Astrocyte of the cerebellum (primary cell): ENCODE results near the gene FTO.

Experiments used
- DNase-seq: peaks from one replicate; pipeline ENCODE4 v3.0.0-alpha.2; 2011; ENCODE audit warnings: low read depth
- H3K4me3 ChIP-seq: 2 replicates; pipeline ENCODE4 v1.5.1; 2011; ENCODE audit warnings: mild to moderate bottlenecking, low read depth, low read length, moderate library complexity
- in situ Hi-C: cut with HindIII; loops from 2 replicates; pipeline ENCODE4 v1.10.0; 2017; ENCODE audit warnings: low sequenced_read_pairs
- TF ChIP-seq, protein P1 (sequence below): IDR thresholded peaks from 2 replicates; pipeline ENCODE4 v1.5.1; 2012; ENCODE audit warnings: low read length, low read depth, moderate library complexity, mild to moderate bottlenecking; ENCODE audit errors: missing control alignments

Gene FTO

DNA sequence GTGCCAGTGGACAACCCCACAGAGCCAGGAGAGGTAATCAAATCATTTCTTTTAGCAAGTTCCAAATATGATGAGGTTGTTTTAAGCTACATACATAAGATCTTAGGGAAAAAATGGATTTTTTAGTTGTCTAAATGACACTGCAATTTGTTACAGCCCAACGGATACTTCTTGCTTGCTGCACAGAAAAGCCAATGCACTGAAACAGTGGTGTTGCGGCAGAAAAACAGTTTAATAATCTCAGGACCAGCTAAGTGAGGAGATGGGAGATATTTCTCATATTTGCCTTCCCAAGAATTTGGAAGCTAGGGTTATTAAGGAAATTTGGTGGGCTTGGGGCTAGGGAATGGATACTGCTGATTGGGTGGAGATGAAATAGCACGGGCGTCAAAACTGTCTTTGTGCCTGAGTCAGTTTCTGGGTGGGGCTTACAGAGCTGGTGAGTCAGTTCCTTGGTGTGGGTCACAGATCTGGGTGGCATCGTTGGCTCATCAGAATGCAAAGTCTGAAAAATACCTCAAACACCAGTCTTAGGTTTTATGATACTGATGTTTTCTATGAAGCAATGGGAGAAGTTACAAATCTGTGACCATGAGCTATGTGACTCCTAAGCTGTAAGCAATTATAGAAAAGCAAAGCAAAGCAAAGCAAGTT, 327.3 kb downstream of the FTO start:
- DNase-seq = no peak
- in situ Hi-C loops = no loop called here
- no peak overlapping the region for H3K4me3 ChIP-seq
- TF ChIP-seq, protein P1, sequence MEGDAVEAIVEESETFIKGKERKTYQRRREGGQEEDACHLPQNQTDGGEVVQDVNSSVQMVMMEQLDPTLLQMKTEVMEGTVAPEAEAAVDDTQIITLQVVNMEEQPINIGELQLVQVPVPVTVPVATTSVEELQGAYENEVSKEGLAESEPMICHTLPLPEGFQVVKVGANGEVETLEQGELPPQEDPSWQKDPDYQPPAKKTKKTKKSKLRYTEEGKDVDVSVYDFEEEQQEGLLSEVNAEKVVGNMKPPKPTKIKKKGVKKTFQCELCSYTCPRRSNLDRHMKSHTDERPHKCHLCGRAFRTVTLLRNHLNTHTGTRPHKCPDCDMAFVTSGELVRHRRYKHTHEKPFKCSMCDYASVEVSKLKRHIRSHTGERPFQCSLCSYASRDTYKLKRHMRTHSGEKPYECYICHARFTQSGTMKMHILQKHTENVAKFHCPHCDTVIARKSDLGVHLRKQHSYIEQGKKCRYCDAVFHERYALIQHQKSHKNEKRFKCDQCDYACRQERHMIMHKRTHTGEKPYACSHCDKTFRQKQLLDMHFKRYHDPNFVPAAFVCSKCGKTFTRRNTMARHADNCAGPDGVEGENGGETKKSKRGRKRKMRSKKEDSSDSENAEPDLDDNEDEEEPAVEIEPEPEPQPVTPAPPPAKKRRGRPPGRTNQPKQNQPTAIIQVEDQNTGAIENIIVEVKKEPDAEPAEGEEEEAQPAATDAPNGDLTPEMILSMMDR = no peak

DNA sequence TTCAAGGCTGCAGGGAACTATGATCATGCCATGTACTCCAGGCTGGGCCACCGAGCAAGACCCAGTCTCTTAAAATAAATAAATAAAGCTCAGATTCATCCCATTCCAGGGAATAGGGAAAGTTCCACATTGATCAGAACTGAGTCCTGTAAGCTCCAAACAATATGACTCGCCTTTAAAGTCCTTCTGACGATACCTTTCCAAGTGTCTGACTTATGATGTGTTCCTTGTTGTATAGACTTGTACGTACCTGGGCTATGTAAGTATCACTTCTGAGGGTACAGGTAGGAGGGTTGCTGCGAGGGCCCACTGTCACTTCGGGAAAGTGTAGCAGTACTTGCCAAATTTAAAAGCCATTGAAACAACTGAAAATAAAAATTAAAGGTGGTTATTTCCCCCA, 329.8 kb downstream of the FTO start:
- H3K4me3 ChIP-seq = no peak overlapping the region
- TF ChIP-seq, protein P1 = no peak
- DNase-seq = no peak
- in situ Hi-C loops = no loop called here

DNA sequence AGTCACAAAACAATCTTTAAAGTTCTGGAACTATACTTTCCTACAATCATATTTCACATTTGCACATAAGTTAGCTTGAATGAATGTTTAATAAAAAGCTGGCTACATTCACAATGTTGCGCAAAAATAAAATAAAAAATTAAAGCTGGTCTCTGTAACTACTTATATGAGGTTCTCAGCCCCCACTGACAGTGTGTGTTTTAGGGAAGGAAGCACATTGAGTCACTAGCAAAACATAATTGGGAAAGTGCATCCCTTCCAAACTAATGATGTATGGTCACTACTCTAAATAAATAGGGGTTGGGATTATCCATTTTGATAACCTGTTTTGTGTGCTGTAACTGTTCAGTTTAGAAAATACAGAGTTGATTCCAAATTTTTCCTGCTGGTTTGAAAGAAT, 330.7 kb downstream of the FTO start:
- in situ Hi-C loops = no loop called here
- H3K4me3 ChIP-seq = no peak overlapping the region
- TF ChIP-seq, protein P1 = no peak
- DNase-seq = no peak

DNA sequence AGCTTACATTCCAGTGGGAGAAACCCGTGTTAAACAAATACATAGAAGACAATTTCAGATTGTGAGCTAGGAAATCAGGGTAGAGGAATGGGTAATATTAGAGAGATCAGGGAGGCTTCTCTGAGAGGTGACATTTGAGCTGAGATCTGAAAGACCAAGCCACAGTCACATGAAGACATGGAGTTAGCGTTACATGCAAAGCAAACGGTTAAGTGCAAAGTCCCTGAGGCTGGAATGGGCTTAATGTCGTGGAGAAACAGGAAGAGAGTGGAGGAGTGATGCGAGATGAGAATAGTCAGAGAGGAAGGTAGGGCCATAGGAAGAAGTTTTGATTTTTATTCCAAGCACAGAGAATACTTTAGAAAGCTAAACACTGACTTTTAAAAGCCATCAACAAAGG, 336.5 kb downstream of the FTO start:
- in situ Hi-C loops = no loop called here
- TF ChIP-seq, protein P1 = no peak
- no peak overlapping the region for H3K4me3 ChIP-seq
- DNase-seq = no peak

DNA sequence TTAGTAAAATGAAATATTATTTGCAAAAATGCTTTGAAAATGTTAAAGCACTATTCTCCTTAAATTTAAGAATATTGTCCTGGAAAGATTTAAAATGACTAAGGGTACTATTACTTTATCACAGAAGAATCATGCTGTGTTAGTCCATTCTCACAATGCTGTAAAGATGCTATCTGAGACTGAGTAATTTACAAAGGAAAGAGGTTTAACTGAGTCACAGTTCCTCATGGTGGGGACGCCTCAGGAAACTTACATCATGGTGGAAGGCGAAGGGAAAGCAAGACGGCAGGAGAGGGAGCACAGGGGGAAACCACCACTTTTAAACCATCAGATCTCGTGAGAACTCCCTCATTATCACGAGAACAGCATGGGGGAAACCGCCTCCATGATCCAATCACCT, 337.0 kb downstream of the FTO start:
- no peak overlapping the region for H3K4me3 ChIP-seq
- in situ Hi-C loops = no loop called here
- TF ChIP-seq, protein P1 = no peak
- no peak for DNase-seq

DNA sequence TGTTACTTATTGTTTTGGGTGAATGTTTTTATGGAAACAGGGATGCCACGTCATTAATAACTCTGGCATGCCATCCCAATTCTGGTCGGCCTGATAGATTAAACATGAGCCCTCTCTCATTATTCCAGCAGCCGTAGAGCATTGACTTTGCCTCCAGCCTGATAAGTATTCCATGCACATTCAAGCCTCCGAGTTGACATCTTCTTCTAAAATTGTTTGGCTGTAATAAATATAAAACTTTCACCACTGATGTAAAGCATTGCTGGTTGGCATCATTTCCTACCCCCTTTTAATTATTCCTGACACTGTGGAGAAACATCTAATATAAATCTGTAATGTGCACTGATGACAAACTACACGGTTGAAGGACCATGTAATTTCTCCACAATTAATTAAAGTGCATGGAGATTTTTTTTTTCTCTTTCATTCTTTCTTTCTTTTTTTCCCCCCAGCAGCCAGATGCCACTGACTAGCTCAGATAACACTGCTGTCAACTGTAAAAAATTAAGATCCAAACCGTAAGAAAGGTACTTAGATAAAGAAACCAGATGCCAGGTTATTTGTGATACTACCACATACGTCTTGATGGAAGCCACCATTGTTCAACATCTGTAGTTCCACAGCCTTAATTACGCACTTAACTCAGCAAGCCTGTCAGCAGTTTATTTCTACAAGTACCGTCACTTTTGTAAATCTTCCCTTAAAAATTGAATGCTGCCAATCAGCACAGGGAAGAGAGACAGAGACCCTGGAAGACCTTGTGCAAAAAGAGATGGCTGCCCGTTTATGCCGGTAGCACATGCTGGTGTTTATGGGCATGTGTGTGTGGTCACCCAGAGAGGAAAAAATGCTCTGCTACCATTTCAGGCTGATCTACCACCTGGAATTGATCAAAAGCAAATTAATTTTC, 344.9 kb downstream of the FTO start:
- TF ChIP-seq, protein P1 = no peak
- in situ Hi-C loops = no loop called here
- H3K4me3 ChIP-seq = no peak overlapping the region
- no peak for DNase-seq
